Sigmoid colon (tissue), 7 donors: ENCODE measurements around the gene SPTLC2. TPM values are rescaled to one million over a fixed set of nuclear protein-coding genes. Genes with fewer than 3 reads are reported as not detected.

Experiments
- DNase-seq: peaks from one replicate; pipeline ENCODE4 v3.0.0-alpha.2; 2019
- H3K27ac ChIP-seq, 4 donors: fragments of 200-600 bp; sonication (generic); one replicate each; pipeline ENCODE4 v1.5.1; 2016 to 2019; ENCODE audit warnings: mild to moderate bottlenecking in 1 of 4
- H3K27me3 ChIP-seq, 3 donors: fragments of 200-600 bp; sonication (generic); one replicate each; pipeline ENCODE4 v1.5.1; 2019; ENCODE audit warnings: mild to moderate bottlenecking in 1 of 3
- H3K36me3 ChIP-seq, 4 donors: fragments of 200-600 bp; sonication (generic); one replicate each; pipeline ENCODE4 v1.5.1; 2016 to 2019
- H3K4me1 ChIP-seq, 4 donors: fragments of 200-600 bp; sonication (generic); one replicate each; pipeline ENCODE4 v1.5.1; 2017 to 2019
- H3K4me3 ChIP-seq, 4 donors: fragments of 200-600 bp; sonication (generic); one replicate each; pipeline ENCODE4 v1.5.1; 2017 to 2019; ENCODE audit warnings: mild to moderate bottlenecking in 2 of 4, moderate library complexity in 1 of 4
- H3K9me3 ChIP-seq, 4 donors: fragments of 200-600 bp in 3 of 4; sonication (generic) in 3 of 4; one replicate each; pipeline versions ENCODE4 v1.5.1 to v1.6.1; 2013 to 2019
- EP300 ChIP-seq, 4 donors: sonication (generic); formaldehyde crosslinking; IDR thresholded peaks; one replicate each; pipeline ENCODE4 v1.6.1; 2017; ENCODE audit warnings: antibody characterized with exemption in 4 of 4
- POLR2A ChIP-seq, 2 donors: fragments of 450-650 bp; IDR thresholded peaks; one replicate each; pipeline ENCODE4 v1.6.1; 2016; ENCODE audit warnings: antibody characterized with exemption in 2 of 2, mild to moderate bottlenecking in 2 of 2, moderate library complexity in 2 of 2
- POLR2AphosphoS5 ChIP-seq, 4 donors: sonication (generic); formaldehyde crosslinking; IDR thresholded peaks; one replicate each; pipeline ENCODE4 v1.6.1; 2017; ENCODE audit warnings: antibody characterized with exemption in 4 of 4
- WGBS, 2 donors: extraction: QIAGEN DNeasy Blood & Tissue Kit; methylation state at CpG; one replicate each; pipeline ENCODE4 v1.1.7; 2013; 5-methylcytosine and 5-hydroxymethylcytosine counted together
- intact Hi-C: fragments of 100-400 bp; cut with DNase I; formaldehyde crosslinking; loops from one replicate; pipeline ENCODE4 v1.15.1; 2023
- polyA plus RNA-seq, 3 donors: library from polyadenylated mRNA; stranded (reverse); fragments of 200-250 nt; gene quantifications; one replicate each; pipeline ENCODE4 v1.2.3, GENCODE V29; 2013
- total RNA-seq, 4 donors: library from RNA; depleted of rRNA; stranded (reverse); fragments of >200 nt; gene quantifications; one replicate each; pipeline ENCODE4 v1.1.0, GENCODE V29; 2016
- TF ChIP-seq, protein P1 (sequence below), 4 experiments: fragments of 450-650 bp in 3 of 4; fragments of 200-600 bp in 1 of 4; IDR thresholded peaks; one replicate each; pipeline ENCODE4 v1.5.1; 2016 to 2019; ENCODE audit warnings: antibody characterized with exemption in 4 of 4, mild to moderate bottlenecking in 3 of 4, moderate library complexity in 2 of 4
- donor health status: healthy with polysubstance abuse.
- donor health status: Bipolar disorder and iron deficiency.
- donor health status: healthy.

SPTLC2 gene
- total and polyA plus RNA-seq, 7 donors: 2.8 to 27.6 (median 14.6) TPM

- H3K9me3 ChIP-seq: no peaks in the 10 kb centered on the region
- WGBS, 2 donors: 75 to 85% methylated on average over 9 of the region's 9 CpGs
- TF ChIP-seq POLR2A (IDR thresholded peaks at IDR 0.05) (no peak), POLR2AphosphoS5 (IDR thresholded peaks at IDR 0.05) (no peak), EP300 (IDR thresholded peaks at IDR 0.05) (no peak)
- TF ChIP-seq, protein P1, sequence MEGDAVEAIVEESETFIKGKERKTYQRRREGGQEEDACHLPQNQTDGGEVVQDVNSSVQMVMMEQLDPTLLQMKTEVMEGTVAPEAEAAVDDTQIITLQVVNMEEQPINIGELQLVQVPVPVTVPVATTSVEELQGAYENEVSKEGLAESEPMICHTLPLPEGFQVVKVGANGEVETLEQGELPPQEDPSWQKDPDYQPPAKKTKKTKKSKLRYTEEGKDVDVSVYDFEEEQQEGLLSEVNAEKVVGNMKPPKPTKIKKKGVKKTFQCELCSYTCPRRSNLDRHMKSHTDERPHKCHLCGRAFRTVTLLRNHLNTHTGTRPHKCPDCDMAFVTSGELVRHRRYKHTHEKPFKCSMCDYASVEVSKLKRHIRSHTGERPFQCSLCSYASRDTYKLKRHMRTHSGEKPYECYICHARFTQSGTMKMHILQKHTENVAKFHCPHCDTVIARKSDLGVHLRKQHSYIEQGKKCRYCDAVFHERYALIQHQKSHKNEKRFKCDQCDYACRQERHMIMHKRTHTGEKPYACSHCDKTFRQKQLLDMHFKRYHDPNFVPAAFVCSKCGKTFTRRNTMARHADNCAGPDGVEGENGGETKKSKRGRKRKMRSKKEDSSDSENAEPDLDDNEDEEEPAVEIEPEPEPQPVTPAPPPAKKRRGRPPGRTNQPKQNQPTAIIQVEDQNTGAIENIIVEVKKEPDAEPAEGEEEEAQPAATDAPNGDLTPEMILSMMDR (IDR thresholded peaks at IDR 0.05): no peak
- H3K4me3 ChIP-seq: no peak overlapping the region
- H3K4me1 ChIP-seq: no peaks in the 10 kb centered on the region
- no peak for DNase-seq
- intact Hi-C loops: no loop called here
- H3K27me3 ChIP-seq: no peaks in the 10 kb centered on the region
- H3K36me3 ChIP-seq: peaks cover 0 to 7% (median 1%) of the 10 kb centered on the region in 4 donors
- no peak overlapping the region for H3K27ac ChIP-seq
These were observed 141.8 kb downstream of the SPTLC2 start for GRCh38 chr14:77474479-77475177.

DNA sequence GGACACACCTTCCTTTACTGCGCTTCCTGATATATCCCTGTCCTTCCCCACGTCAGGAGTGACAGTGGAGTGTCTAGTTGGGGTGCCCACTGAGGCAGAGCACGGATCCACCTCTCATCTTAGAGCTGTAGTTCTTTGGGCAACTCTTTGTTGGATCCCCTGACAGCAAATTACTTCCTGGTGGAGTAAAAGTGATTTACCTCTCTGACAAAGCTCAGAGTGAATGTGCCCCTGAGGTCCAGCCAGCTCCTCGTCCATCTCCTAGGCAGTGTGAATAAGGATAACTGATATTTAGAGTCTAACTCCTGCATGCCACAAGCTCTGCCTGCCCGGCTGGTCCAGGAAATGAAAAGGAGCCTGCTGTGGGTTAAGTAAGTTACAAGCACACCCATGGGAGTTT lies 142.5 kb downstream of the SPTLC2 start:
- H3K27me3 ChIP-seq: no peaks in the 10 kb centered on the region
- DNase-seq: no peak
- no peak overlapping the region for H3K4me3 ChIP-seq
- H3K4me1 ChIP-seq: no peaks in the 10 kb centered on the region
- H3K27ac ChIP-seq: no peak overlapping the region
- intact Hi-C loops: no loop called here
- no peaks in the 10 kb centered on the region for H3K9me3 ChIP-seq
- WGBS, 2 donors: 56 to 71% methylated on average over 5 of the region's 5 CpGs
- TF ChIP-seq, protein P1 (IDR thresholded peaks at IDR 0.05): no peak
- TF ChIP-seq POLR2AphosphoS5 (IDR thresholded peaks at IDR 0.05) (no peak), EP300 (IDR thresholded peaks at IDR 0.05) (no peak), POLR2A (IDR thresholded peaks at IDR 0.05) (no peak)
- peaks cover 0 to 14% (median 8%) of the 10 kb centered on the region in 4 donors for H3K36me3 ChIP-seq

DNA sequence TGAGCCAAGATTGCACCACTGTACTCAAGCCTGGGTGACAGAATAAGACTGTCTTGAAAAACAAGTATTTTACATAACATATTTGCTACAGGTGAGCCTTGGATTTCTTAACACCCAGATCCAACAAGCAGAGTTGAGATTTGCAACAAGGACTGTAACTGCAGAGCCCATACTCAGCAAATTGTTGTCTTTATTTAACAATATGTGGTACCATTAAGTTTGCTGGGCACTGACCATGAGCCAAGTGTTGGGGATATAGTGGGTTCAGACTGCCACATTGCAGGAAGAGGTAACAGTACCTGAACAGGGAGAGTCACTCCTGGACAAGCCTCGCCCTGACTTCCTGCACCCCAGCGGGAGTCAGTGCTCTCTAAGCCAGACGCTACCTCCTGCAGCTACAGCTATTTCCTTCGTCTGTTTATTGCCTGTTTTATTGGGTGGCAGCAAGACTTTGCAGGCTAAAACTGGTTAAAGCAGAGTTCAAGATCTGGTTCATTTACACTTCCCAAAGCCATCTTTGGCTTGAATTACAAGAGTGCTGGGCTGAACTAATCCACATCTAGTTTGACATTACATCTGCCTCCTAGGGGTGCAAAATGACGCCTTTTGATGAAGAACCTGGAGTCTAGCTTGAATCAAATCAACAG lies 146.1 kb downstream of the SPTLC2 start:
- no peak for DNase-seq
- TF ChIP-seq POLR2AphosphoS5 (IDR thresholded peaks at IDR 0.05) (no peak), POLR2A (IDR thresholded peaks at IDR 0.05) (no peak), EP300 (IDR thresholded peaks at IDR 0.05) (no peak)
- TF ChIP-seq, protein P1 (IDR thresholded peaks at IDR 0.05): no peak
- Histone ChIP-seq H3K4me1 (no peaks in the 10 kb centered on the region), H3K9me3 (no peaks in the 10 kb centered on the region), H3K36me3 (peaks cover 14 to 48% (median 33%) of the 10 kb centered on the region in 4 donors), H3K27me3 (no peaks in the 10 kb centered on the region), H3K27ac (no peak overlapping the region), H3K4me3 (no peak overlapping the region)
- 15 to 50% methylated on average over 5 of the region's 5 CpGs for WGBS, 2 donors
- intact Hi-C loops: no loop called here

GRCh38 chr14:77469539-77469938 lies 146.9 kb downstream of the SPTLC2 start:
- TF ChIP-seq POLR2AphosphoS5 (IDR thresholded peaks at IDR 0.05) (no peak), POLR2A (IDR thresholded peaks at IDR 0.05) (no peak), EP300 (IDR thresholded peaks at IDR 0.05) (no peak)
- TF ChIP-seq, protein P1 (IDR thresholded peaks at IDR 0.05): no peak
- no peak for DNase-seq
- 84 to 90% methylated on average over 1 of the region's 1 CpG for WGBS, 2 donors
- H3K4me3 ChIP-seq: no peak overlapping the region
- intact Hi-C loops: no loop called here
- H3K27ac ChIP-seq: no peak overlapping the region
- no peaks in the 10 kb centered on the region for H3K27me3 ChIP-seq
- H3K9me3 ChIP-seq: no peaks in the 10 kb centered on the region
- H3K36me3 ChIP-seq: peaks cover 20 to 56% (median 39%) of the 10 kb centered on the region in 4 donors
- no peaks in the 10 kb centered on the region for H3K4me1 ChIP-seq
